Measurements from ENCODE around the gene PLCH1.
"Not testable (repeated sequence)": the region's sequence is repeated elsewhere in the genome, so short reads cannot be mapped to it uniquely, and the experiment has no call there.

PLCH1 gene

GRCh38 chr3:155404486-155404885 is 340.4 kb downstream of the PLCH1 start:
- Histone ChIP-seq H3K27ac (no peak overlapping the region), H3K4me3 (no peak overlapping the region)

- Histone ChIP-seq H3K4me3 (no peak overlapping the region), H3K27ac (no peak overlapping the region)
Observed at GRCh38 chr3:155402656-155403055, 342.2 kb downstream of the PLCH1 start.

DNA sequence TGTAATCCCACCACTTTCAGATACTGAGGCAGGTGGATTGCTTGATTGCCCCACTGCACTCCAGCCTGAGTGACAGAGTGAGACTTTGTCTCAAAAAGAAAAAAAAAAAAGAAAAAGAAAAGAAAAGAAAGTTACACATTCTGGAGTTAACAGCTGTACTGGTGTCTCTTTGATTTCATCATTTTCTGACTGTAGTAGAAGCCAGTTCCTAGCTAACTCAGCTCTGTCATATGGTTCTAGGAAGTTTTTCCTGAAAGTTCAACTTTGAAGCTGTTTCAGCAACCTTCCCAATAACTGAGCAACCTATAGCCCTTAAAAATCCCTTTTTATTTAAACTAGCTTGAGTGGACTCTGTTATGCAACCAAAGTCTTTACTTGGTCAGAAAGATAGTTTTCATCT is 346.8 kb downstream of the PLCH1 start:
- no peak overlapping the region for H3K4me3 ChIP-seq
- no peak overlapping the region for H3K27ac ChIP-seq

DNA sequence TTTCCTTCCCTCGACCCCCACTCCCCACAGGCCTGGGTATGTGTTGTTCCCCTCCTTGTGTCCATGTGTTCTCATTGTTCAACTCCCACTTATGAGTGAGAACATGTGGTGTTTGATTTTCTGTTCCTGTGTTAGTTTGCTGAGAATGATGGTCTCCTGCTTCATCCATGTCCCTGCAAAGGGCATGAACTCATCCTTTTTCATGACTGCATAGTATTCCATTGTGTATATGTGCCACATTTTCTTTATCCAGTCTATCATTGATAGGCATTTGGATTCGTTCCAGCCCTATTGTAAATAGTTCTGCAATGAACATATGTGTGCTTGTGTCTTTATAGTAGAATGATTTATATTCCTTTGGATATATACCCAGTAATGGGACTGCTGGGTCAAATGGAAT is 350.0 kb downstream of the PLCH1 start:
- H3K4me3 ChIP-seq, H3K27ac ChIP-seq: not testable (repeated sequence)

DNA sequence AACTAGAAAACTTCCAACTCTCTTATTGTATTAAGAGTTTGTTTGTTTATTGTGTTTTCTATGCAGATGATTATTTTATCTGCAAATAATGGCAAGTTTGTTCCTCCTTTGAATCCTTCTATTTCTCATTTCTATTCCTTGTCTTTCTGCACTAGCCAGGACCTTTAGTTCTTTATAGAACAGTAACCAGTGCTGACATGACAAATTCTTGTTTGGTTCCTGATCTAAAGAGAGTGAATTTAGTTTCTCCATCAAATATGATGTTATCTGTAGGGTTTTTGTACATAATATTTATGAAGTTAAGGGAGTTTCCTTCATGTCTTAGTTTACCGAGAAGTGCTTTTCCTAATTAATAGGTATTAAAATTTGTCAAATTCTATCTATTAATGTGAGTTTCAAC is 350.6 kb downstream of the PLCH1 start:
- Histone ChIP-seq H3K27ac (no peak overlapping the region), H3K4me3 (no peak overlapping the region)

DNA sequence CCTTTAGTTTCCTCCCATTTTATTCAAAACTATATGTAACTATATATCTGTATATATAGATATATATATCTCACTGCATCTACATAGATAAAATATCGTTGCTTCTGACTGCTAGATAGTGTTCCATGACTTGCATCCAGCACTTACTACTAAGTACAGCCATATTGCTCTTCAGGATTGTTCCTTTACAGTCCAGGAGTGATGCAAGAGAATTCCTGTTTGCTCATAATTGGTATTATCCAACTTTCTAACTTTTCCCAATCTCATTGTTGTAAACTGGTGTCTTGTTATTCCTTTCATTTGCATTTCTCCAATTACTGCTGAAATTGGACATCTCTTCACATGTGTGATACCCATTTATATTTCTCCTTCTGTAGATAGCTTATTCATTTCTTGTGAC is 351.6 kb downstream of the PLCH1 start:
- H3K4me3 ChIP-seq, result no peak overlapping the region
- no peak overlapping the region for H3K27ac ChIP-seq

DNA sequence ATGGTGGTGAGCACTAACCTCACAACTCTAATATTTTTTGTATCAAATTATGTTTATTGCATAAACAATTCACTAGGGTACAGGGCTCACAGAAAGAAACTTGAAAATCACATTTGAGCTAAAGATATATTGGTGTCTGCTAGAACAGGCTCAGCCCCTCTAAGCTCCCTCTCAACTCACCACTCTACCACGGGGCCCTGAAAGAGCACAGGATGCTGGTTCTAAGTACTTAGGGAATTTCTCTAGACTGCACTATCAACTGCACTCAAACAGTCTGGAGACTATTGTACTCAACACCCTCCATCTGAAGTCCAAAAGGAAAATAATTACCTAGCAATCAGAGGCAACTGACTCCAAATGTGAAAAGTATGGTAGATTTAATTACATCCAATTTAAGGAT is 352.7 kb downstream of the PLCH1 start:
- H3K4me3 ChIP-seq, result no peak overlapping the region
- peak overlapping the region in 6 of 21 experiments; percentile 0 to 75 (median 23) for H3K27ac ChIP-seq

GRCh38 chr3:155391551-155391958 is 353.3 kb downstream of the PLCH1 start:
- Histone ChIP-seq H3K27ac (peak overlapping the region in 5 of 21 experiments; percentile 0 to 75 (median 20)), H3K4me3 (no peak overlapping the region)

DNA sequence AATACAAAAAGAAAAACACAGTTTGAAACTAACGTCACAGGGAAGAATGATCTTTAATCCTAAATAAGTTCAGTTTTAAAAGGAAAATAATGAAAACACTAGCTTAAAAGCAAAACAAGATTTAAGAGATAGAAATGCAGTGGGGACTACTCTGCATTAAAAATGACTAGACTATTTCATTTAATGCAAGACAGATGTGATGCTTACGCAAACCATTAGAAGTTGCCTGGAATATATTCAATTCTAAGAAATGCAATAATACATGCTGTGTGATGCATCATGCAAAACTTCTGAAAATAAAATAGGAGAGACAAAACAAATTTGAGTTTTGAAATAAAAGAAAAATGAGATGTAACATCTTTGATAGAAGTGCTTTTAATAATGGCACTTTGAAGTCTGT is 353.8 kb downstream of the PLCH1 start:
- Histone ChIP-seq H3K4me3 (no peak overlapping the region), H3K27ac (peak overlapping the region in 5 of 21 experiments; percentile 0 to 75 (median 22))

- no peak overlapping the region for H3K4me3 ChIP-seq
- peak overlapping the region in 6 of 21 experiments; percentile 18 to 71 (median 32) for H3K27ac ChIP-seq
Observed at GRCh38 chr3:155390351-155390750, 354.5 kb downstream of the PLCH1 start.

DNA sequence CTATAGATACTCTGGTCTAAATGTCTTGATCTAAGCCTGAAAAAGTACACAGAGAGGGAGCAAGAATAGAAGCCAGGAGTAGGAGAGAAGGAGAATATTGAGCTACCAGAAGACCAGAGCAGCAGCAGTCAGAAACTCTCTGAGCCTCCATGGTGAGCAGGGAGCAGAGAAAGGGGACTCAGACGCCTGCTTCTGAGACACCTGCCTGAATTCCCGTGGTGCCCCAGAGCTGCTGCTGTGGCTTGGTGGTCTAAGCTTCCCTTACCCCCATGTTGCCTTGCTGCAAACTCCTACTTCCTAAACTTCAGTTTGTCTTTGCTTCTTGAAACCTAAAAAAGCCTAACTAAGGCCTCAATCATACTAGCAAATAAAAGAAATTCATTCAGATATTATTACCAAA is 356.5 kb downstream of the PLCH1 start:
- Histone ChIP-seq H3K4me3 (no peak overlapping the region), H3K27ac (no peak overlapping the region)

GRCh38 chr3:155387571-155387970 is 357.3 kb downstream of the PLCH1 start:
- no peak overlapping the region for H3K27ac ChIP-seq
- H3K4me3 ChIP-seq, result no peak overlapping the region

DNA sequence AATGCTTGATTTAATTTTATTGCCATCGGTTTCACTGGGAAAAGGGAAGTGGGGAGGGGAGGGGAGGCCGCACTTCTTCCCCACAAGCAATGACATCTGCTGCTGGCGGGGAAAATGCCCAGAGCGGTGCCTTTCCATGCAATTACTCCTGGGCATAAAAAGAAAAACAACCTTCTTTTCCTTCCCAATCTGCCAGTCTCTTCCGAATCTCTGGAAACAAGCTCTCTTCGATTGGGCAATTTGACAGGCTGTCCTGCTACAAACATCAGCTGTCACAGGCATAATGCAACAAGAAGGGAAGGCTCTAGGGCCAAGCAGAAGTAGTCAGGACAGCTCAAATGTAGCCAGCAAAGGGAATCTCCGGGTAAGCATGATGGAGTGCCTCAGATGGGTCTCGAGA is 358.0 kb downstream of the PLCH1 start:
- Histone ChIP-seq H3K4me3 (no peak overlapping the region), H3K27ac (peak overlapping the region in 2 of 21 experiments; percentile 9 to 11)

- Histone ChIP-seq H3K4me3 (no peak overlapping the region), H3K27ac (peak overlapping the region in 1 of 21 experiments; percentile 9)
Observed at GRCh38 chr3:155385896-155386625, 358.8 kb downstream of the PLCH1 start.

DNA sequence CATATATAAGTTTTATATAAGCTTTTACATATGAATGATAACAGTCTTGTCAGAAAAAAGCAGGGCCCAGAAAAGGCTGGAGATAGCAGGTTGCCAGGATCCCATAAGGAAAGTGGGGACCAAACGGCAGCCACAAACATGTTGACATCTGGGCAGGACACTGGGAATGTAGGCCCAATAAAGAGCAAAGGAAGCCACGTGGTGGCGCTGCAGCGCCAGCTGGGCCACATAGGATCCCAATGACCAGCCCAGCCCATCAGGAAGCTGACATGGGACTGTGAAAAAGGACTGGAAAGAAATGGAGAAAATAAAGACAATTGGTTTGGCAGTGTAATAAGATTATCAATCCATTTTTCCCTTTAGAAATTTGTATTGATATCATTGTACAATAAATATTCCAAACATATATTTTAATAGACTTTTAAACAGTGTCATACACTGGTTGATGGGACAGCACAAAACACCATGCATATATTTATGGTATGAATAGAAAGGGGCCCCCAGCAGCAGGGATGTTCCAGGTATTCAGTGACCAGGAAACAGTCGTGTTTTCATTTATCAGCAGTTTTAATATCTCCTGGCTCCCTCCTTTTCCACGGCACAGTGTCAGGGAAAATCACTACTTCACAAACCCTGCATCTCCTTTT is 362.4 kb downstream of the PLCH1 start:
- Histone ChIP-seq H3K27ac (no peak overlapping the region), H3K4me3 (no peak overlapping the region)

DNA sequence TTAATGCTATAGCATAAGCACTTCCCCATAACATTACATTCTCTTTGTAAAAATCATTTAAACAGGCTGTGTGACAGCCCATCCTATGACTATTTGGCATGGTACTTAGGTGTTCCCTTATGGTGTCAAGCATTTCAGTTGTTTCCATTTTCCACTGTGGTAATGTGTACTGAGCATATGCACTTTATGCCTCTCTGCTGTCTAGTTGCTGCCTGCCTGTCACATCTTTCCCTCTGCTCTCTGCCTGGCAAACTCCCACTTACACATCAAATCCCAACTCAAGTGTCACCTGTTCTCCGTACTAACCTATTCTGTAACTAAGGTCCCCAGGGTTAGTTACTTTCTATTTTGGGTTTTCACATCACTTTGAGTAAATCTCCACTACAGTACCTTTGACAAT is 367.0 kb downstream of the PLCH1 start:
- no peak overlapping the region for H3K27ac ChIP-seq
- H3K4me3 ChIP-seq, result no peak overlapping the region

DNA sequence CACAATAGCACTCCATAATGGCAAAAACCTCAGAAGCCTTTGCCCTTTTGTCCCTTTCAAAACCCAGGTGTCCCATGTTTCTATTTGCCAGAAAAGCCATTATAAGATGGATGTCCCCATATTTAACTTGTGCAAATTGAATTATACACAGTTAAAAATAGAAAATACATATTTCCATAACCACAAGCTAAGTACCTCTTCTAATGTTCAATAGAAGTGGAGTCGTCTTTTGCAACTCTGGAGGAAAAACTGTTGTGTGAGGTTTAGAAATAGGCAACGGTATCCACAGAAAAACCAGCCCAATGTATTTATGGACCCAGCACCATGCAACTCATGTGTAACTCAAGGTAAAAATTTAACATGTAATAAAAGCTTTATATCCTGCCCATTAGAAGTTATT is 367.8 kb downstream of the PLCH1 start:
- Histone ChIP-seq H3K27ac (no peak overlapping the region), H3K4me3 (no peak overlapping the region)

GRCh38 chr3:155372281-155372680 is 372.6 kb downstream of the PLCH1 start:
- Histone ChIP-seq H3K4me3 (no peak overlapping the region), H3K27ac (no peak overlapping the region)

DNA sequence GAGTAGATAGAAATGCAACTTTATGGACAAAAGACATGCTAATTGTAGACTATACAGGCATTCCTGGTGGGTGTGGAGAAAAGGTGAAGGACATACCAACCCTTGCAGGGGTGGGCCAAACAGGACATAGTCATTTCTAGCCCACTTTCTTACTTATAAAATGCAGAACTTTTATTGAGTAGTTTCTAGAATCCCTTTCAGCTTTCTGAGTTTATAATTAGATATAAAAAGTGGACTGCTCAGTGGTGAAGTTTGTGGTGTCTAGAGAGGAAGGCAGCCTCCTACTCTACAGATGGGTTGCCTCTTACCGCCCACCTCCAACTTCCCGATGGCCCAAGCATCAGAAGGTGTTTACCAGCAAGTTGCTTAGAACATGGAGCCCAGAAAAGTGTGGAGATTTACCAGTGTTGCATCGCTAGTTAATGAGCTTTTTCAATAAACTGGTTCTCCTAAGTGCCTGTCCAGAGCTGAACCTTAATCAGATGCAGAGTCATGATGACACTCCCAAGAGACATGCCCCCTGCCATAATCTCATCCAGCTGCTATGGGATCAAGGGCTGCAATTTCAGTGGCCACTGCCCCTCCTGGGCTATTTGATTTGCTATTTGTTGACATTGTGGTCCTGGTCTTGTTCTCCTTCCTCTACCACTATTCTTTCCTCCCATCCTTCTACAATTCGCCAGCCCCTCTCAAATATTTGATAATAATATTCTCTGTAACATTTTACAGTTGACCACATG is 373.9 kb downstream of the PLCH1 start:
- Histone ChIP-seq H3K4me3 (no peak overlapping the region), H3K27ac (no peak overlapping the region)

- Histone ChIP-seq H3K27ac (no peak overlapping the region), H3K4me3 (no peak overlapping the region)
Observed at GRCh38 chr3:155370198-155370597, 374.7 kb downstream of the PLCH1 start.

DNA sequence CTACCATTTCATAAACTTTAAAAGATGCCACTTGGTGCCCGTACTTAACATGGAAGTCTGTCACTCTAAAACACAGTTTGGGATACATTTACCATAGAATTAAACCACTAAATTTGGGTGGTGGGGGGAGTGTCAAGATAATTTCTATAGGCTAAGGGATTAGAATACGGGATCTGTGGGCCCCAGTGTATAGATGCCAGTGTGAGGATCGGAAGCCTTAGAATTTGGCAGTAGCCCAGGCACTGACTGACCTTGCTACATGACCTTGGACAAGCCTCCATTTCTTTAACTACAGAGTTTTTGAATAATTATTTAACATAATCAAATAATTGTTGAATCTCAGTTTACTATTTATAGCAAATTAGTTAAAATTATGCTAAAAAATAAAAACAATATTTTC is 375.1 kb downstream of the PLCH1 start:
- no peak overlapping the region for H3K27ac ChIP-seq
- no peak overlapping the region for H3K4me3 ChIP-seq

All from skin epidermis (tissue), 12 donors.